Left ventricle myocardium inferior (tissue), 1 donor: Measurements from ENCODE around the gene TUBD1. TPM values are rescaled to one million over a fixed set of nuclear protein-coding genes. Genes with fewer than 3 reads are reported as not detected.
A peak's percentile ranks its signal among the peaks of the same experiment; 100 is the strongest.
"Not testable (repeated sequence)": the region's sequence is repeated elsewhere in the genome, so short reads cannot be mapped to it uniquely, and the experiment has no call there.

Source experiments
- DNase-seq: peaks from one replicate; pipeline ENCODE4 v3.0.0-alpha.2; 2020
- H3K27ac ChIP-seq: fragments of 200-600 bp; replicated peaks from 2 replicates; pipeline ENCODE4 v1.8.0; 2021
- H3K27me3 ChIP-seq: fragments of 200-600 bp; 2 replicates; pipeline ENCODE4 v1.8.0; 2021; ENCODE audit warnings: low read depth
- H3K36me3 ChIP-seq: fragments of 200-600 bp; 2 replicates; pipeline ENCODE4 v1.8.0; 2021
- H3K4me1 ChIP-seq: fragments of 200-600 bp; 2 replicates; pipeline ENCODE4 v1.8.0; 2021
- H3K4me3 ChIP-seq: fragments of 200-600 bp; 2 replicates; pipeline ENCODE4 v1.8.0; 2021; ENCODE audit warnings: mild to moderate bottlenecking, moderate library complexity
- H3K9me3 ChIP-seq: fragments of 200-600 bp; replicated peaks from 2 replicates; pipeline ENCODE4 v1.8.0; 2021
- CTCF ChIP-seq: fragments of 200-600 bp; IDR thresholded peaks from 2 replicates; pipeline ENCODE4 v1.8.0; 2021; ENCODE audit warnings: antibody characterized with exemption, mild to moderate bottlenecking, borderline replicate concordance
- intact Hi-C: fragments of 100-400 bp; cut with micrococcal nuclease; formaldehyde crosslinking; loops from one replicate; pipeline ENCODE4 v1.11.0; 2022
- total RNA-seq: library from RNA; stranded (reverse); fragmentation: NEBNext Ultra II Directional; extraction: Animal tissue kit (Norgen Biotek cat#: 25700); gene quantifications from one replicate; pipeline ENCODE4 v1.2.1, GENCODE V29; 2021
- donor health status: DM: no; HTN: yes; CAD: no; lungs with severe emphysema.

The TUBD1 gene
- total RNA-seq, 1 donor from 2014 or later = 7.8 TPM

- no peaks in the 10 kb centered on the region for H3K27me3 ChIP-seq
- DNase-seq = no peak
- H3K36me3 ChIP-seq = no peaks in the 10 kb centered on the region
- H3K4me1 ChIP-seq = peaks cover 15% of the 10 kb centered on the region
- intact Hi-C loops = no loop called here
- TF ChIP-seq CTCF = peak; percentile 38
- H3K27ac ChIP-seq = peak overlapping the region; percentile 59
- H3K9me3 ChIP-seq = no peaks in the 10 kb centered on the region
- no peak overlapping the region for H3K4me3 ChIP-seq
Measured at GRCh38 chr17:59853168-59853918, 39.4 kb downstream of the TUBD1 start.

GRCh38 chr17:59852847-59853167 lies 39.9 kb downstream of the TUBD1 start:
- Histone ChIP-seq H3K4me1 (peaks cover 17% of the 10 kb centered on the region), H3K27ac (peak overlapping the region; percentile 59)
- H3K9me3 ChIP-seq, DNase-seq, H3K36me3 ChIP-seq, H3K4me3 ChIP-seq, intact Hi-C loops, H3K27me3 ChIP-seq: not testable (repeated sequence)

- DNase-seq = no peak
- TF ChIP-seq CTCF = no peak
- Histone ChIP-seq H3K27me3 (no peaks in the 10 kb centered on the region), H3K36me3 (no peaks in the 10 kb centered on the region), H3K4me3 (no peak overlapping the region), H3K9me3 (no peaks in the 10 kb centered on the region), H3K27ac (peak overlapping the region; percentile 59), H3K4me1 (peaks cover 28% of the 10 kb centered on the region)
- intact Hi-C loops = no loop called here
Measured at GRCh38 chr17:59851439-59852375, 41.0 kb downstream of the TUBD1 start.

GRCh38 chr17:59850311-59850710 lies 42.4 kb downstream of the TUBD1 start:
- H3K27me3 ChIP-seq, intact Hi-C loops: not testable (repeated sequence)
- peaks cover 42% of the 10 kb centered on the region for H3K4me1 ChIP-seq

GRCh38 chr17:59848778-59849177 lies 44.0 kb downstream of the TUBD1 start:
- H3K27ac ChIP-seq = no peak overlapping the region
- intact Hi-C loops = no loop called here
- no peaks in the 10 kb centered on the region for H3K9me3 ChIP-seq
- no peaks in the 10 kb centered on the region for H3K36me3 ChIP-seq
- peaks cover 47% of the 10 kb centered on the region for H3K4me1 ChIP-seq
- no peaks in the 10 kb centered on the region for H3K27me3 ChIP-seq
- TF ChIP-seq CTCF = no peak
- peak; percentile 54 for DNase-seq
- no peak overlapping the region for H3K4me3 ChIP-seq

More at GRCh38 chr17:59850311-59850710, 42.4 kb downstream of the TUBD1 start:
- not testable (repeated sequence) for H3K9me3 ChIP-seq, DNase-seq, H3K27ac ChIP-seq, H3K36me3 ChIP-seq, H3K4me3 ChIP-seq

GRCh38 chr17:59848385-59848668 lies 44.4 kb downstream of the TUBD1 start:
- Histone ChIP-seq H3K36me3 (no peaks in the 10 kb centered on the region), H3K27me3 (no peaks in the 10 kb centered on the region), H3K4me3 (no peak overlapping the region), H3K9me3 (no peaks in the 10 kb centered on the region), H3K4me1 (peaks cover 47% of the 10 kb centered on the region), H3K27ac (no peak overlapping the region)
- DNase-seq = no peak
- no peak for TF ChIP-seq CTCF
- intact Hi-C loops = no loop called here
